IPS DF 6.9 (cell line): ENCODE data around the gene PAQR8.
"Not testable (repeated sequence)": the region's sequence is repeated elsewhere in the genome, so short reads cannot be mapped to it uniquely, and the experiment has no call there.

Source experiments
- DNase-seq: peaks from one replicate; pipeline ENCODE4 v3.0.0-alpha.2; 2013; ENCODE audit warnings: low read depth, low spot score
- H3K27ac ChIP-seq: one replicate; pipeline ENCODE4 v1.5.1; 2013; ENCODE audit warnings: low read length, control low read depth
- H3K27me3 ChIP-seq: 2 replicates; pipeline ENCODE4 v1.6.1; 2013; ENCODE audit warnings: mild to moderate bottlenecking, low read length; ENCODE audit not compliant: control insufficient read depth, insufficient read depth
- H3K36me3 ChIP-seq: 2 replicates; pipeline ENCODE4 v1.6.1; 2013; ENCODE audit warnings: low read length; ENCODE audit not compliant: control insufficient read depth, insufficient read depth
- H3K4me1 ChIP-seq: 2 replicates; pipeline ENCODE4 v1.6.1; 2013; ENCODE audit warnings: low read length; ENCODE audit not compliant: control insufficient read depth, insufficient read depth
- H3K4me3 ChIP-seq: 2 replicates; pipeline ENCODE4 v1.5.1; 2013; ENCODE audit warnings: mild to moderate bottlenecking, low read length
- H3K9me3 ChIP-seq: 2 replicates; pipeline ENCODE4 v1.6.1; 2013; ENCODE audit warnings: low read length, inconsistent platforms; ENCODE audit not compliant: control insufficient read depth, insufficient read depth
- WGBS: extraction: QIAGEN DNeasy Blood & Tissue Kit; methylation state at CpG from one replicate; pipeline ENCODE4 v1.1.7; 2013; ENCODE audit warnings: mixed read lengths, missing lambda C conversion rate; ENCODE audit not compliant: insufficient read length, insufficient coverage; 5-methylcytosine and 5-hydroxymethylcytosine counted together

Gene PAQR8

GRCh38 chr6:52420668-52421358, 58.9 kb downstream of the PAQR8 start:
- Histone ChIP-seq H3K9me3 (no peaks in the 10 kb centered on the region), H3K36me3 (peaks cover 2% of the 10 kb centered on the region; the same call in 1 of the 2 replicates), H3K4me1 (peaks cover 3% of the 10 kb centered on the region), H3K27me3 (no peaks in the 10 kb centered on the region), H3K27ac (no peak overlapping the region), H3K4me3 (peak overlapping the region; percentile 75; the same call in 1 of the 2 replicates)
- 100% methylated on average over 3 of the region's 21 CpGs for WGBS
- DNase-seq: no peak

- no peaks in the 10 kb centered on the region for H3K27me3 ChIP-seq
- no peak overlapping the region for H3K27ac ChIP-seq
- DNase-seq: no peak
- H3K4me1 ChIP-seq: peaks cover 3% of the 10 kb centered on the region
- no peak overlapping the region for H3K4me3 ChIP-seq
- H3K9me3 ChIP-seq: no peaks in the 10 kb centered on the region
- peaks cover 2% of the 10 kb centered on the region; the same call in 1 of the 2 replicates for H3K36me3 ChIP-seq
- no CpG with 5 or more reads among the region's 2 CpGs for WGBS
Measured at GRCh38 chr6:52422156-52422555, 60.2 kb downstream of the PAQR8 start.

- H3K4me1 ChIP-seq: peaks cover 3% of the 10 kb centered on the region
- peaks cover 2% of the 10 kb centered on the region; the same call in 1 of the 2 replicates for H3K36me3 ChIP-seq
- no peaks in the 10 kb centered on the region for H3K27me3 ChIP-seq
- no peak for DNase-seq
- H3K9me3 ChIP-seq: no peaks in the 10 kb centered on the region
- no peak overlapping the region for H3K4me3 ChIP-seq
- no peak overlapping the region for H3K27ac ChIP-seq
- WGBS: no CpG with 5 or more reads among the region's 3 CpGs
Measured at GRCh38 chr6:52423448-52423847, 61.5 kb downstream of the PAQR8 start.

GRCh38 chr6:52423971-52424381, 62.0 kb downstream of the PAQR8 start:
- no peak overlapping the region for H3K27ac ChIP-seq
- H3K36me3 ChIP-seq: peaks cover 2% of the 10 kb centered on the region; the same call in 1 of the 2 replicates
- WGBS: no CpG with 5 or more reads among the region's 8 CpGs
- no peak overlapping the region for H3K4me3 ChIP-seq
- no peak for DNase-seq
- H3K9me3 ChIP-seq: no peaks in the 10 kb centered on the region
- peaks cover 3% of the 10 kb centered on the region for H3K4me1 ChIP-seq
- H3K27me3 ChIP-seq: no peaks in the 10 kb centered on the region

GRCh38 chr6:52424513-52424912, 62.6 kb downstream of the PAQR8 start:
- no peak for DNase-seq
- Histone ChIP-seq H3K4me3 (no peak overlapping the region), H3K27me3 (no peaks in the 10 kb centered on the region), H3K27ac (no peak overlapping the region), H3K9me3 (no peaks in the 10 kb centered on the region), H3K4me1 (peaks cover 3% of the 10 kb centered on the region), H3K36me3 (peaks cover 2% of the 10 kb centered on the region; the same call in 1 of the 2 replicates)
- no CpG with 5 or more reads among the region's 2 CpGs for whole genome bisulfite sequencing

GRCh38 chr6:52426667-52427066, 64.7 kb downstream of the PAQR8 start:
- Histone ChIP-seq H3K9me3 (no peaks in the 10 kb centered on the region), H3K27me3 (no peaks in the 10 kb centered on the region), H3K36me3 (peaks cover 2% of the 10 kb centered on the region; the same call in 1 of the 2 replicates), H3K4me1 (peaks cover 3% of the 10 kb centered on the region), H3K27ac (no peak overlapping the region), H3K4me3 (no peak overlapping the region)
- no peak for DNase-seq

- not testable (repeated sequence) for H3K4me1 ChIP-seq, H3K36me3 ChIP-seq, DNase-seq, H3K4me3 ChIP-seq, H3K27me3 ChIP-seq, H3K9me3 ChIP-seq, H3K27ac ChIP-seq
- WGBS: no CpG with 5 or more reads among the region's 4 CpGs
Measured at GRCh38 chr6:52433294-52433693, 71.3 kb downstream of the PAQR8 start.

GRCh38 chr6:52435345-52435744, 73.4 kb downstream of the PAQR8 start:
- Histone ChIP-seq H3K4me1 (no peaks in the 10 kb centered on the region), H3K27ac (no peak overlapping the region), H3K9me3 (no peaks in the 10 kb centered on the region), H3K36me3 (no peaks in the 10 kb centered on the region), H3K4me3 (no peak overlapping the region), H3K27me3 (no peaks in the 10 kb centered on the region)
- DNase-seq: no peak
- WGBS: no CpG with 5 or more reads among the region's 1 CpG

GRCh38 chr6:52438926-52439325, 77.0 kb downstream of the PAQR8 start:
- no CpG with 5 or more reads among the region's 2 CpGs for WGBS
- Histone ChIP-seq H3K9me3 (no peaks in the 10 kb centered on the region), H3K4me3 (no peak overlapping the region), H3K4me1 (no peaks in the 10 kb centered on the region), H3K27ac (no peak overlapping the region), H3K27me3 (no peaks in the 10 kb centered on the region), H3K36me3 (no peaks in the 10 kb centered on the region)
- no peak for DNase-seq

GRCh38 chr6:52454556-52454955, 92.6 kb downstream of the PAQR8 start:
- no peaks in the 10 kb centered on the region for H3K9me3 ChIP-seq
- no peaks in the 10 kb centered on the region for H3K27me3 ChIP-seq
- no peaks in the 10 kb centered on the region for H3K4me1 ChIP-seq
- DNase-seq: no peak
- H3K36me3 ChIP-seq: no peaks in the 10 kb centered on the region
- no CpG with 5 or more reads among the region's 2 CpGs for WGBS
- no peak overlapping the region for H3K4me3 ChIP-seq
- H3K27ac ChIP-seq: no peak overlapping the region

- Histone ChIP-seq H3K9me3 (no peaks in the 10 kb centered on the region), H3K27me3 (no peaks in the 10 kb centered on the region), H3K27ac (no peak overlapping the region), H3K4me1 (no peaks in the 10 kb centered on the region), H3K4me3 (no peak overlapping the region), H3K36me3 (no peaks in the 10 kb centered on the region)
- WGBS: no CpG with 5 or more reads among the region's 2 CpGs
- no peak for DNase-seq
Measured at GRCh38 chr6:52457096-52457495, 95.1 kb downstream of the PAQR8 start.
